ENCODE data around the gene GDPD4. TPM values are rescaled to one million over a fixed set of nuclear protein-coding genes. Genes with fewer than 3 reads are reported as not detected.

GDPD4 gene
- total RNA-seq, 4 donors from 2014 or later: not detected

DNA sequence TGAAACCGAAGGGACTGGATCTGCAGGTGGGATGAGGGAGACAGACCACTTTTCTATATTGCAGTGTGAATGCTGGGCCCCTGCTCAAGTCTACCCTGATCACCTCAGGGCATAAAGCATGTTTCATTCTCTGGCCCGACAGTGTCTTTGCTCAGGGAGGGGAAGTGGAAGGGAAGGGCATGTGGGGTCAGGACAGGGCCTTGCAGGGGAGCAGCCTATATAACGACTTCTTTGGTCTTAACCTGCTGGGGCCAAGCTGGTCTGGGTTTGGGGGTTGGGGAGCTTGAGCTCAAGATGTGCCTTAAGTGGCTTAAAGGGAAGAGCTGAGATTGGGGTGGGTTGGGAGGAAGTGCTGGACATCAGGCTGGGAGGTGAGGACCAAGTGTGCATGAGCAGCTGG, 86.4 kb downstream of the GDPD4 start:
- H3K4me1 ChIP-seq: no peaks in the 10 kb centered on the region
- intact Hi-C loops (cut with DNase I; ENCODE audit: low total_unique reads): no loop called here
- in situ Hi-C loops (cut with MboI; ENCODE audit: low sequenced_read_pairs in 4 of 4): no loop called here

GRCh38 chr11:77214557-77214956, 86.9 kb downstream of the GDPD4 start:
- Histone ChIP-seq H3K36me3 (no peaks in the 10 kb centered on the region), H3K27ac (no peak overlapping the region), H3K4me1 (no peaks in the 10 kb centered on the region), H3K27me3 (no peaks in the 10 kb centered on the region), H3K4me3 (no peak overlapping the region), H3K9me3 (no peaks in the 10 kb centered on the region)
- intact Hi-C loops (cut with DNase I; ENCODE audit: low total_unique reads) (no loop called here), in situ Hi-C loops (cut with MboI; ENCODE audit: low sequenced_read_pairs in 4 of 4) (no loop called here)
- no peak for ATAC-seq
- no peak for DNase-seq
- TF ChIP-seq, protein P1, sequence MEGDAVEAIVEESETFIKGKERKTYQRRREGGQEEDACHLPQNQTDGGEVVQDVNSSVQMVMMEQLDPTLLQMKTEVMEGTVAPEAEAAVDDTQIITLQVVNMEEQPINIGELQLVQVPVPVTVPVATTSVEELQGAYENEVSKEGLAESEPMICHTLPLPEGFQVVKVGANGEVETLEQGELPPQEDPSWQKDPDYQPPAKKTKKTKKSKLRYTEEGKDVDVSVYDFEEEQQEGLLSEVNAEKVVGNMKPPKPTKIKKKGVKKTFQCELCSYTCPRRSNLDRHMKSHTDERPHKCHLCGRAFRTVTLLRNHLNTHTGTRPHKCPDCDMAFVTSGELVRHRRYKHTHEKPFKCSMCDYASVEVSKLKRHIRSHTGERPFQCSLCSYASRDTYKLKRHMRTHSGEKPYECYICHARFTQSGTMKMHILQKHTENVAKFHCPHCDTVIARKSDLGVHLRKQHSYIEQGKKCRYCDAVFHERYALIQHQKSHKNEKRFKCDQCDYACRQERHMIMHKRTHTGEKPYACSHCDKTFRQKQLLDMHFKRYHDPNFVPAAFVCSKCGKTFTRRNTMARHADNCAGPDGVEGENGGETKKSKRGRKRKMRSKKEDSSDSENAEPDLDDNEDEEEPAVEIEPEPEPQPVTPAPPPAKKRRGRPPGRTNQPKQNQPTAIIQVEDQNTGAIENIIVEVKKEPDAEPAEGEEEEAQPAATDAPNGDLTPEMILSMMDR (IDR thresholded peaks at IDR 0.05 in 4 of 5, conservative IDR thresholded peaks at IDR 0.05 in 1 of 5): no peak
- TF ChIP-seq POLR2A (IDR thresholded peaks at IDR 0.05): no peak

More for the DNA sequence above, 86.4 kb downstream of the GDPD4 start:
- no peak for TF ChIP-seq POLR2A (IDR thresholded peaks at IDR 0.05)
- TF ChIP-seq, protein P1 (IDR thresholded peaks at IDR 0.05 in 4 of 5, conservative IDR thresholded peaks at IDR 0.05 in 1 of 5): no peak
- Histone ChIP-seq H3K27me3 (no peaks in the 10 kb centered on the region), H3K36me3 (no peaks in the 10 kb centered on the region), H3K9me3 (no peaks in the 10 kb centered on the region), H3K4me3 (no peak overlapping the region), H3K27ac (no peak overlapping the region)
- DNase-seq: no peak
- no peak for ATAC-seq

DNA sequence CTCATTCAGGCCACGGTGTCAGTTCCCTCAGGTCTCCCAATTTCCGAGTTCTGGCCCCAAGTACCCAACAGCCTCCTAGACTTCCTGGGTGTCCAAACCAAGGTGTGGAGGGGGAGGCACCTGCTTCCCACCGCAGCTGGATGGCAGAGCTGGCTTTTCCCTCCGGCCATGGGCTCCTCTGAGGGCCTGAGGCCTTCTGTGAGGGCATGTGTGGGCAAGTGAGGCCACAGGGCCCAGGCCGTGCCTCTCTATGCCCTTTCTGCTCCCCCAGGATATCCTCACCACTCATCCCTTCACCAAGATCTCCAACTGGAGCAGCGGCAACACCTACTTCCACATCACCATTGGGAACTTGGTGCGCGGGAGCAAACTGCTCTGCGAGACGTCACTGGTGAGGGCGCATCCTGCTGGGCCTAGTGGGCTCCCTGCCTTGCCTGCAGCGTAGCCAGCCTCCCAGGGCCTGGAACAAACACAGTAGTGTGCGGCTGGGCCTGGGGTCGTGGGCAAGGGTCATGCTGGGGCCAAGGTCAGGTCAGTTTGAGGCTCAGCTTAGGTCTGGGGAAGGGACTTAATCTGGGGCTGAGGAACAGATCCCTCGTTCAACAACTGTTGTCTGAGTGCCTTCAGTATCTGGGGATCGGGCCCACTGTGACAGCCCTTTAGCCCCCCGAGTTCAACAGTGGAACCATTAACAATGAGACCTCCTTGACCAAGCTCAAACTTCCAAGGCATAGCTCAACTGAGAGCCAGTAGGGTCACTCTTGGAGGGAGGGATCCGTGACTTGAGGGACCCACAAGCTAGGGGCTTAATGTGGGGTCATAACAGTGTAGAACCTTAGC, 87.7 kb downstream of the GDPD4 start:
- Histone ChIP-seq H3K27ac (no peak overlapping the region), H3K27me3 (no peaks in the 10 kb centered on the region), H3K9me3 (no peaks in the 10 kb centered on the region), H3K4me1 (no peaks in the 10 kb centered on the region), H3K4me3 (no peak overlapping the region), H3K36me3 (no peaks in the 10 kb centered on the region)
- intact Hi-C loops (cut with DNase I; ENCODE audit: low total_unique reads): no loop called here
- no peak for TF ChIP-seq POLR2A (IDR thresholded peaks at IDR 0.05)
- TF ChIP-seq, protein P1 (IDR thresholded peaks at IDR 0.05 in 4 of 5, conservative IDR thresholded peaks at IDR 0.05 in 1 of 5): no peak
- in situ Hi-C loops (cut with MboI; ENCODE audit: low sequenced_read_pairs in 4 of 4): no loop called here
- no peak for ATAC-seq
- DNase-seq: no peak

DNA sequence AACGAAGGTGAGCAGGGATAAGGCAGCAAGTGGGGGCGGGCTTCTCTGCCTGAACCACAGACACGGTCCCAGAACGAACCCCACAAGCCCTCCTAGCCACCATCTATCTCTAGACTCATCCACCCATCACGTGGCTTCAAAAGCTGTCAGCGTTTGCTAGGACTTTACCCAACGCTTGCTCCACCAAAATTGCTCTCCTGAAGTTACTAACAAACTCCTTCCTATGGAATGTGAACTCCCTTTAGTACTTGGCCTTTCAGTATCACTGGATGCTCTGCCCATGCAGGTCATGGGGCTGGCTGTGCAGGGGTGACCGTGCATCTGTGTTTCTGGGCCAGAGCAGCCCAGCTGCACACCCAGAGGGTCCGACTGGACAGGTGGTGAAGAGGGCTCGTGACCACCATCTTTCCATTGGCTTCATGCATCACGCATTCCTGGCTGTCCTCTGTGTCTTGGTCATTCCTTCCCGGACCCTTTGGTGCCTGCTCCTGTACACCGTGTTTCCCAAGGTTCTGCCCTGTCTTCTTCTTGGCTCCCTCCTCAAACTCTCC, 88.4 kb downstream of the GDPD4 start:
- intact Hi-C loops (cut with DNase I; ENCODE audit: low total_unique reads): no loop called here
- Histone ChIP-seq H3K4me1 (no peaks in the 10 kb centered on the region), H3K27me3 (no peaks in the 10 kb centered on the region), H3K9me3 (no peaks in the 10 kb centered on the region), H3K36me3 (no peaks in the 10 kb centered on the region), H3K4me3 (no peak overlapping the region), H3K27ac (no peak overlapping the region)
- TF ChIP-seq POLR2A (IDR thresholded peaks at IDR 0.05): no peak
- TF ChIP-seq, protein P1 (IDR thresholded peaks at IDR 0.05 in 4 of 5, conservative IDR thresholded peaks at IDR 0.05 in 1 of 5): no peak
- DNase-seq: no peak
- ATAC-seq: no peak
- in situ Hi-C loops (cut with MboI; ENCODE audit: low sequenced_read_pairs in 4 of 4): no loop called here
